Thyroid gland (tissue), 4 donors: Measurements from ENCODE around the gene METTL21A. TPM values are rescaled to one million over a fixed set of nuclear protein-coding genes. Genes with fewer than 3 reads are reported as not detected.

Source experiments
- DNase-seq, 2 donors: peaks; one replicate each; pipeline ENCODE4 v3.0.0-alpha.2; 2019
- H3K27ac ChIP-seq, 3 donors: fragments of 200-600 bp; sonication (generic); 1 replicate in 2 of 3; 2 replicates in 1 of 3; pipeline ENCODE4 v1.5.1; 2016 to 2019; ENCODE audit warnings: mild to moderate bottlenecking in 1 of 3, moderate library complexity in 1 of 3
- H3K27me3 ChIP-seq: fragments of 200-600 bp; sonication (generic); one replicate; pipeline ENCODE4 v1.5.1; 2019
- H3K36me3 ChIP-seq, 2 donors: fragments of 200-600 bp; sonication (generic); one replicate each; pipeline ENCODE4 v1.5.1; 2016 to 2019
- H3K4me1 ChIP-seq, 2 donors: fragments of 200-600 bp; sonication (generic); one replicate each; pipeline ENCODE4 v1.5.1; 2017 to 2019
- H3K4me3 ChIP-seq, 3 donors: fragments of 200-600 bp; sonication (generic); replicated peaks in 1 of 3; 1 replicate in 2 of 3; 2 replicates in 1 of 3; pipeline ENCODE4 v1.5.1; 2016; ENCODE audit warnings: mild to moderate bottlenecking in 1 of 3
- H3K9me3 ChIP-seq: fragments of 200-600 bp; sonication (generic); one replicate; pipeline ENCODE4 v1.5.1; 2017
- CTCF ChIP-seq, 6 experiments: fragments of 200-600 bp in 3 of 6; fragments of 450-650 bp in 3 of 6; sonication (generic) in 3 of 6; IDR thresholded peaks; one replicate each; pipeline ENCODE4 v1.5.1; 2016 to 2019; ENCODE audit warnings: antibody characterized with exemption in 6 of 6, mild to moderate bottlenecking in 2 of 6, inconsistent platforms in 1 of 6, moderate library complexity in 1 of 6
- POLR2A ChIP-seq, 2 donors: fragments of 450-650 bp; IDR thresholded peaks; one replicate each; pipeline ENCODE4 v1.6.1; 2017; ENCODE audit warnings: antibody characterized with exemption in 2 of 2, mild to moderate bottlenecking in 2 of 2, moderate library complexity in 1 of 2
- WGBS, 2 donors: methylation state at CpG; one replicate each; pipeline ENCODE4 v1.1.5; 2017; 5-methylcytosine and 5-hydroxymethylcytosine counted together
- intact Hi-C: fragments of 100-400 bp; cut with DNase I; formaldehyde crosslinking; loops from one replicate; pipeline ENCODE4 v1.15.1; 2023
- total RNA-seq, 4 donors: library from RNA; depleted of rRNA; stranded (reverse); fragments of >200 nt; gene quantifications; one replicate each; pipeline ENCODE4 v1.2.3, GENCODE V29; 2016

The METTL21A gene
- total RNA-seq, 4 donors from 2014 or later = 24.6 to 48.9 (median 36.0) TPM

- H3K36me3 ChIP-seq = no peaks in the 10 kb centered on the region
Measured at GRCh38 chr2:207629553-207629952, 4.4 kb upstream of the METTL21A start.

GRCh38 chr2:207624185-207625013 is 795 bp downstream of the METTL21A start:
- H3K27ac ChIP-seq = peak overlapping the region; percentile 94 to 98 (median 98)
- H3K27me3 ChIP-seq = no peaks in the 10 kb centered on the region
- peak; percentile 68 to 71 for DNase-seq
- H3K4me1 ChIP-seq = peaks cover 11 to 18% of the 10 kb centered on the region in 2 donors
- H3K36me3 ChIP-seq = no peaks in the 10 kb centered on the region
- H3K9me3 ChIP-seq = no peaks in the 10 kb centered on the region
- WGBS, 2 donors = 0 to 2% methylated on average over 34 to 36 of the region's 47 CpGs
- intact Hi-C loops = loop anchor here (5.0 to 10.0 kb wide), 3 partner anchors 90 to 420 kb away; partner anchors contain the start of genes CCNYL1 and CREB1
- no peak for TF ChIP-seq CTCF (IDR thresholded peaks at IDR 0.05)
- TF ChIP-seq POLR2A (IDR thresholded peaks at IDR 0.05) = no peak
- H3K4me3 ChIP-seq = peak overlapping the region; percentile 38 to 97 (median 85)

More at GRCh38 chr2:207629553-207629952, 4.4 kb upstream of the METTL21A start:
- TF ChIP-seq POLR2A (IDR thresholded peaks at IDR 0.05) (no peak), CTCF (IDR thresholded peaks at IDR 0.05) (no peak)
- WGBS, 2 donors = 70 to 81% methylated on average over 1 of the region's 1 CpG
- Histone ChIP-seq H3K27ac (peak overlapping the region in 2 of 3 donors; percentile 18 to 33), H3K27me3 (no peaks in the 10 kb centered on the region), H3K4me1 (peaks cover 10 to 21% of the 10 kb centered on the region in 2 donors), H3K9me3 (no peaks in the 10 kb centered on the region), H3K4me3 (no peak overlapping the region)
- intact Hi-C loops = loop anchor here (5.0 to 10.0 kb wide), 3 partner anchors 85 to 415 kb away; partner anchors contain the start of genes CCNYL1 and CREB1
- DNase-seq = peak; percentile 40 to 45

- no peak for DNase-seq
- H3K4me1 ChIP-seq = peaks cover 11 to 16% of the 10 kb centered on the region in 2 donors
Measured at GRCh38 chr2:207621501-207622039, 3.6 kb downstream of the METTL21A start.

GRCh38 chr2:207619764-207620203 is 5.4 kb downstream of the METTL21A start:
- intact Hi-C loops = loop anchor here (10.0 kb wide), 2 partner anchors 95 to 425 kb away; partner anchors contain the start of gene CCNYL1
- H3K27me3 ChIP-seq = no peaks in the 10 kb centered on the region
- TF ChIP-seq POLR2A (IDR thresholded peaks at IDR 0.05) (no peak), CTCF (IDR thresholded peaks at IDR 0.05) (no peak)
- H3K4me3 ChIP-seq = no peak overlapping the region
- H3K4me1 ChIP-seq = peaks cover 6 to 11% of the 10 kb centered on the region in 2 donors
- 63 to 80% methylated on average over 4 of the region's 4 CpGs for WGBS, 2 donors
- no peaks in the 10 kb centered on the region for H3K9me3 ChIP-seq
- H3K27ac ChIP-seq = no peak overlapping the region
- peaks cover 0 to 8% of the 10 kb centered on the region in 2 donors for H3K36me3 ChIP-seq
- DNase-seq = no peak

More at GRCh38 chr2:207621501-207622039, 3.6 kb downstream of the METTL21A start:
- Histone ChIP-seq H3K36me3 (peaks cover 0 to 4% of the 10 kb centered on the region in 2 donors), H3K27ac (no peak overlapping the region), H3K4me3 (no peak overlapping the region), H3K9me3 (no peaks in the 10 kb centered on the region), H3K27me3 (no peaks in the 10 kb centered on the region)
- TF ChIP-seq CTCF (IDR thresholded peaks at IDR 0.05) (no peak), POLR2A (IDR thresholded peaks at IDR 0.05) (no peak)
- WGBS, 2 donors = 67 to 72% methylated on average over 10 of the region's 10 CpGs
- intact Hi-C loops = loop anchor here (10.0 kb wide), 2 partner anchors 93 to 423 kb away; partner anchors contain the start of gene CCNYL1
